Liver (tissue), 3 donors: ENCODE data around the gene ZSCAN30.
"Not testable (repeated sequence)": the region's sequence is repeated elsewhere in the genome, so short reads cannot be mapped to it uniquely, and the experiment has no call there.

Source experiments
- ATF3 ChIP-seq: IDR thresholded peaks from 2 replicates; pipeline ENCODE4 v1.6.1; 2016; ENCODE audit warnings: antibody characterized with exemption
- CTCF ChIP-seq: fragments of 150-350 bp; IDR thresholded peaks from 2 replicates; pipeline ENCODE4 v1.5.1; 2017; ENCODE audit warnings: improper control_type of control experiment, low read depth, low read length; ENCODE audit not compliant: missing input control
- GABPA ChIP-seq, 2 donors: IDR thresholded peaks in 1 of 2; conservative IDR thresholded peaks in 1 of 2; 2 replicates each; pipeline ENCODE4 v1.6.1; 2016; ENCODE audit warnings: antibody characterized with exemption in 2 of 2, mild to moderate bottlenecking in 1 of 2, moderate library complexity in 1 of 2
- MAX ChIP-seq: IDR thresholded peaks from 2 replicates; pipeline ENCODE4 v1.6.1; 2016; ENCODE audit warnings: antibody characterized with exemption
- REST ChIP-seq: IDR thresholded peaks from 2 replicates; pipeline ENCODE4 v1.6.1; 2016; ENCODE audit warnings: antibody characterized with exemption, mild to moderate bottlenecking
- TAF1 ChIP-seq: conservative IDR thresholded peaks from 2 replicates; pipeline ENCODE4 v1.6.1; 2016; ENCODE audit warnings: antibody characterized with exemption, mild to moderate bottlenecking
- ZBTB33 ChIP-seq: IDR thresholded peaks from 2 replicates; pipeline ENCODE4 v1.6.1; 2016; ENCODE audit warnings: antibody characterized with exemption
- donor health status: healthy.
- donor health status: healthy.

GRCh38 chr18:35219331-35219730, 70.7 kb downstream of the ZSCAN30 start:
- TF ChIP-seq CTCF; TAF1; ZBTB33; GABPA (IDR thresholded peaks at IDR 0.05 in 1 of 2, conservative IDR thresholded peaks at IDR 0.05 in 1 of 2); MAX; ATF3; REST: not testable (repeated sequence)
